Measurements from ENCODE around the gene PIAS3. TPM values are rescaled to one million over a fixed set of nuclear protein-coding genes. Genes with fewer than 3 reads are reported as not detected.

Gene PIAS3
- 6.2 TPM for total RNA-seq

- DNase-seq (ENCODE audit: low spot score), result peak; percentile 96
- peak; percentile 90 for ATAC-seq
Measured at GRCh38 chr1:145858901-145859490, at the start of gene PIAS3. PIAS3 (minus strand) TSS chr1:145859081; CDS start chr1:145858990, 91 bp downstream.

DNA sequence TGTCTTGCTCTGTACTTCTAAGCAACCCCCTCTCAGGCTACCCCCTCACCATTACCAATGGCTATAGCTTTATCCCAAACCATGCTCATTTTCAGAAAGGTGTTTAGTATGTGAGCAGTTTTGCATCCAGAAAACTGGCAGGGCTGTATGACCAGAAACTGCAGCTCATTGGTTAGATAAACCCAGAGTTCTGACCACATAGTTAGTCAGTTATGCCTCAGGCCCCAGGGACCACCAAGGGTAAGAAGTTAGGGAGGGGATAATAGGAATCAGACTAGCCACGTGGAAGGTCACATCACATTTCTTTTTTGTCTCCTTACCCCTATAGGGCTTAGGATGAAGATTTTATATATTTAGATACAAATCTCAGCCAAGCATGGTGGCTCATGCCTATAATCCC is 49.8 kb upstream of the PIAS3 start:
- no peak for ATAC-seq
- DNase-seq (ENCODE audit: low spot score), result no peak

- DNase-seq (ENCODE audit: low spot score), result no peak
- ATAC-seq, result no peak
Measured at GRCh38 chr1:145906954-145907753, 48.3 kb upstream of the PIAS3 start.

- no peak for ATAC-seq
- no peak for DNase-seq (ENCODE audit: low spot score)
Measured at GRCh38 chr1:145901312-145902021, 42.6 kb upstream of the PIAS3 start.

DNA sequence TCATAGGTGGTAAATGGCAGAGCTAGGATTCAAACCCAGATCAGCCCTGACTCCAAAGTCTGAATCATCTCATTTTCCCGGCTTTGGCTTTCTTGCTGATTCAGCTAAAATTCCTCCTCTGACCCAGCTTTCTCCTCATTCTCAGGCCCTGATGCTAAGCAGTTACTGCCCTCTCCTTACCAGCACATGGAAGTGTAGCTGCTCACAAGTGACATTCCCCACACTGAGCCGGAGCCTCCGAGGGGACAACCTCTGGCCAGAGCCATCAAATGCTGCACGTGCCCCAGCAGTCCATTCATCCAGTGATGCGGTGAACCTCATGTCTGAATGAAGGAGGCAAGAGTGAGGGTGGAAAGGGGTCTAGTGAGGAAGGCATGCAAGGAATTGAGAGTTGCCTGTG is 39.9 kb upstream of the PIAS3 start:
- no peak for DNase-seq (ENCODE audit: low spot score)
- ATAC-seq, result no peak

DNA sequence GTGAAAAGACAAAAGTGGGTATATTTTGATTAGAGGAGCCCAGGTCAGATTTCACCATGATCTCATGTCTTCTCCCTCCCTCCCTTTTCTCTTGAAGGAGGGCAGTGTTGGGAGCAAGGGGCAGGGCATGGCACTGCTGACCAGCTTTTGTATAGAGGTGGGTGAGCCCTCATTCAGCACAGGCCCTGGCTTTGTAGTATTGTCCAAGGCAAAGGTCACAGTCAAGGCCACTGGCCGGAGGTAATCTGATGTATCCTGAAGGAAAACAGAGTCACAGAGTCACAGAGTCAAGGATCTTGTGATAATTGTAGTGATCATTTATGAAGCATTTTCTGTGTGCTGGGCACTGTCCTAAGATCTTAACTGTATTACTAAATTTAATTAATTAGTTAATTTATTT is 39.1 kb upstream of the PIAS3 start:
- no peak for ATAC-seq

GRCh38 chr1:145895471-145895870 is 36.6 kb upstream of the PIAS3 start:
- no peak for DNase-seq (ENCODE audit: low spot score)
- no peak for ATAC-seq

More for the DNA sequence above, 39.1 kb upstream of the PIAS3 start:
- no peak for DNase-seq (ENCODE audit: low spot score)

- no peak for DNase-seq (ENCODE audit: low spot score)
- no peak for ATAC-seq
Measured at GRCh38 chr1:145893306-145894055, 34.6 kb upstream of the PIAS3 start.

GRCh38 chr1:145892486-145893087 is 33.7 kb upstream of the PIAS3 start:
- DNase-seq (ENCODE audit: low spot score) (no peak), ATAC-seq (no peak)

GRCh38 chr1:145891587-145892485 is 33.0 kb upstream of the PIAS3 start:
- peak; percentile 94 for DNase-seq (ENCODE audit: low spot score)
- peak; percentile 96 for ATAC-seq

GRCh38 chr1:145891143-145891542 is 32.3 kb upstream of the PIAS3 start:
- ATAC-seq (no peak), DNase-seq (ENCODE audit: low spot score) (no peak)

GRCh38 chr1:145889722-145890121 is 30.8 kb upstream of the PIAS3 start:
- ATAC-seq (peak; percentile 25), DNase-seq (ENCODE audit: low spot score) (no peak)

GRCh38 chr1:145887631-145888030 is 28.8 kb upstream of the PIAS3 start:
- DNase-seq (ENCODE audit: low spot score) (no peak), ATAC-seq (no peak)

- DNase-seq (ENCODE audit: low spot score) (no peak), ATAC-seq (no peak)
Measured at GRCh38 chr1:145886816-145887215, 27.9 kb upstream of the PIAS3 start.

GRCh38 chr1:145886390-145886789 is 27.5 kb upstream of the PIAS3 start:
- ATAC-seq (peak; percentile 7), DNase-seq (ENCODE audit: low spot score) (no peak)

- peak; percentile 93 for ATAC-seq
- peak; percentile 84 for DNase-seq (ENCODE audit: low spot score)
Measured at GRCh38 chr1:145885738-145886287, 26.9 kb upstream of the PIAS3 start, which contains the start of gene ANKRD35. ANKRD35 (minus strand) TSS chr1:145885866; CDS start chr1:145885758, 108 bp downstream.

DNA sequence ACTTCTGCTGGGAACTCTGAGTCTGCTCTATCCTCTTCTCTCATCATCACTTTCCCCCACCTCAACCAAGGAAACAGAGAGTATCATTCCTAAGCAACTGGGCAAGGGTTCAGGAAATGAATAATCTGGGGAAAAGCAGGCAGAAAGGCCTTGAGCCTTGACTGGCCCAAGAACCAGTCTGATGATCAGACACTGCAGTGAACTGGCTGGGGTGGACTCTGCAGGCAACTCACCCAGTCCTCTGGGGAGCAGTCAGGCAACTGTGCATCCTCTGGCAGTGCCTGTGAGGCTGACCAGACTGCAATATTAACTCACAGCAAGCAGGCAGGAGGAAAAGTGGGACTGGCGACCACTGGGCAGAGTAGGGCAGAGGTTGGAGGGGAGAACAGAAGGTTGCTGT is 25.8 kb upstream of the PIAS3 start:
- DNase-seq (ENCODE audit: low spot score) (no peak), ATAC-seq (no peak)

GRCh38 chr1:145879775-145880174 is 20.9 kb upstream of the PIAS3 start:
- DNase-seq (ENCODE audit: low spot score), result no peak
- no peak for ATAC-seq

GRCh38 chr1:145878724-145879123 is 19.8 kb upstream of the PIAS3 start:
- ATAC-seq (no peak), DNase-seq (ENCODE audit: low spot score) (no peak)

Measured in left lobe of liver (tissue), 2 donors.